ENCODE data around the gene DHCR7.
A peak's percentile ranks its signal among the peaks of the same experiment; 100 is the strongest.

Gene DHCR7

GRCh38 chr11:71456294-71456693 lies 8.1 kb upstream of the DHCR7 start:
- no peak for DNase-seq

DNA sequence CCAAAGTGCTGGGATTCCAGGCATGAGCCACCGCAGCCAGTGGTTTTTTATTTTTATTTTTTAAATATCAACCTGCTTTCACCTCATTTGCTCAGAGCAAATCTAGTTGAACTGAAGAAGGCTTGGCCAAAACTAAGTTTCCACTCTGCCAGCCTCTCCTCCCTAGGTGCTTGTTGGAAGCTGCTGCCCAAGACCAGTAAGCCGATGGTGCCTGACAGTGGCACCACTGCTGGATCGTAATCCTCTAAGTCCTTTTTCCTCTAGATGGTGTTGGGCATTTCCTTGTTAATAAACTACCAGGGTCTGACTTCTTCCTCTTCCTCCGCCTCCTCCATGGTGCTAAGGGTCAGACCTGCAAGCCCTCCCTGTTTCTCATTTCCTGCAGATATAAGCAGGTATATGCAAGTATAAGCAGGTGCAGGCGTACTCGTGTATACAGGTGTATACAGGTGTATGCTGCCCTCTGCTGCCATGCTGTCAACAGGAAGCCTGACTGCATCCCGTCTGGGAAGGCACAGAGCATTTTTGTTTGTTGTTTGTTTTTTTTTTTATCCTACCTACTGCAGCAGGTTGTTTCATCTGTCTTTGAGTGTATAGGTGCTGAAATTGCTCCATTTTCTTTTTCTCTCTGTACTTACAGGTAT lies 6.4 kb upstream of the DHCR7 start:
- no peak for DNase-seq

DNA sequence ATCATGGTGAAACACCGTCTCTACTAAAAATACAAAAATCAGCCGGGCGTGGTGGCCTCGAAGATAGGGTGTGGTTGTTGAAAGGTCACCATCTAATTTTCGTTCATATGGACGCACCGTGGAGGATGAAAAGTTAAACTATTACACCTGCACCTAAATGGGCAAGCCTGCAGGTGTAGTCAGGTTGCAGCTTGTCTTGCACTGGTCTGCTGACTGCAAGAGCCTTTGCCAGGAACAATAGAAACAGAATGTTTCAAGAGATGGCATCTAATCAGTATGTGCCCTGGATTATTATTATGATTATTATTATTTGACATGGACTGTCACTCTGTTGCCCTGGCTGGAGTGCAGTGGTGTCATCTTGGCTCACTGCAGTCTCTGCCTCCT lies 5.7 kb upstream of the DHCR7 start:
- no peak for DNase-seq

DNA sequence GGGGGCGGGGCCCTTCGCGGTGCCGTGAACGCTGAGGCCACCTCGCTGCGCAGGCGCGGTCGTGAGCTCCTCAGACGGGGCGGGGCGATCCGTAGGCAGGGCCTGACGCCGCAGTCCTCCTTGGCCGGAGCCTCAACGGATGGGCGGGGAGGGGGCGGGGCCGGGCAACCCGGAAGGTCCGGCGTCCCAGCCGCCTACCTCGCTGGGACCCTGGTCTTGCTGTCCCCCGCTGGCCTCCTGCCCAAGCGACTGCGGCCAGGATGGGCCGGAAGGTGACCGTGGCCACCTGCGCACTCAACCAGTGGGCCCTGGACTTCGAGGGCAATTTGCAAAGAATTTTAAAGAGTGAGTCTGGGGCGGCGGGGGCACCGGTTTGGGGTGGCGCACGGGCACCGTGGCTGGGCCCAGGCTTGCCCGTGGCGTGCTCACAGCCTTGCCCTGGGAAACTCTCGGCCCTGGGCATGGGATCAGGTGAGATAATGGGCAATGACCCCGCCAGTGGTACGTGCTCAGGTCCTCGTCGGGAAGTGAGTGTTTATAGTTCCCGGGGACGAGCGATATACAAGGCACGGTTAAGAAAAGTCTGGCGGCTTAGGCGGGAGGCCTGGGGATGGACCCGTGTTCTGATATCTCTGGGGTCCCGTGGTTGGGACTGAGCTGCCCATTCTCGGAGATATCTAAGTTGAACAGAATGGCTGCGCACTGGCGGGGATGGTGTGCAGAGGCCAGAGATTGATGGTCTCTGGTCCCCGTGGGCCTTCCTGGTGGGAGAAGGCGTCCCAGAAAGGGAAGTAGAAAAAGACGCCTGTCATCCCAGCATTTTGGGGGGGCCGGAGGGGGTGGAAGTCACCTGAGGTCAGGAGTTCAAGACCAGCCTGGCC lies 5.1 kb upstream of the DHCR7 start, which contains the start of gene NADSYN1:
Gene NADSYN1 (plus strand): TSS at position 167 of the 881 bp plus-strand sequence. CDS start 94 bp downstream, at position 261.
- DNase-seq, result peak; percentile 96

DNA sequence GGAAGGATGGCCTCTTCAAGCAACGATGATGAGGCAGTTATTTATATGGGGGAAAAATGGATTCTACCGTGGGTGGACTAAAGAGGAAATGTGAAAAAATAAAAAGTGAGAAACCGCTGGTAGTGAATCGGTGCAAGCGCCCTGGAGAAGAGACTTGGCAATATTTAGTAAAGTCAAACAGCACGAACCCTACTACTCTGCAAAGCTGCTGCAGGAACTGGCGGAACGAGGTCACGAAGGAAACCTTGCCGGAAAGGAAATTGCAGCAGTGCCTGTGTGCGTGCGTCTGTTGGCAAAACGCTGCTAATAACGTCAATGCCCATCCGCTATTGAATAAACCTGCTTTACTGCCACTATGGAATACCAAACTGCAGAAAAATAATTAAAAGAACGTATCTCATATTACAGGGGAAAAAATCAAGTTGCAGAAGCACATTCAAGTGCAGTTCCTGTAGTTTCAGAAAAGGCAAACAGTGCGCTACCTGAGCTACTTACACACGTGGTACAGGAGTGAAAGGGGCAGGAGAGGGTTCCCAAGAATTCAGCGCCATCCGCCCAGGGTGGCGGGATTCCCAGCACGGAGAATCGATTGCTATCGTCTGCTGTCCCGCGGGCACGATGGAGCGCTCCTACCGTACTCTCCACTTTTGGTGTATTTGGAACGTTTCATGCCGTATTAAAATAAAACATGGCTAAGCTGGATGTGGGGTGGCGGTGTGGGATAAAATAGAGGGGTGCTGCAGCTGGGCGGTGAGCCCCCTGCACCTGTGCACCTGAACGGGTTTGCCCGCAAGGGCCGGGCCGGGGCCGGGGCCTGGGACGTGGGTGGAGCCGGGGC lies 4.2 kb upstream of the DHCR7 start:
- peak; percentile 55 for DNase-seq

GRCh38 chr11:71451596-71452198 lies 3.5 kb upstream of the DHCR7 start:
- peak; percentile 33 for DNase-seq

DNA sequence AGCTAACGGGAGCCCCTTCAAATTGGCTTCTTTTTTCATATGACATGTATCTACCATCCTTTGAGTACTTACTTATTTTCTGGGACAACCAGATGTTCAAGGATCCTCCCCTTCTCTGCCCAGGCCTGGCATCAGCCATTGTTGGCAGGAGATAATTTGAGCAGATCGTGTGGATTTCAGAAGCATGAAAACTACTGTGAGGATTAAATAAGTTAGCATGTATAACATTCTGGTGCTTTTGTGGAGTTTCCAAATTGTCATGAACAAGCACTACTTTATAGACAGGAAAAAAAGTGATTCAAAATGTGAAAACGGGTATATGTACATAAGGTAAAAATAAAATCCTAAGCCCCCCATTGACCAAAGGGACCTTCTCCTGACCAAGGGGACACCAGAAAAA lies 2.7 kb upstream of the DHCR7 start:
- no peak for DNase-seq

DNA sequence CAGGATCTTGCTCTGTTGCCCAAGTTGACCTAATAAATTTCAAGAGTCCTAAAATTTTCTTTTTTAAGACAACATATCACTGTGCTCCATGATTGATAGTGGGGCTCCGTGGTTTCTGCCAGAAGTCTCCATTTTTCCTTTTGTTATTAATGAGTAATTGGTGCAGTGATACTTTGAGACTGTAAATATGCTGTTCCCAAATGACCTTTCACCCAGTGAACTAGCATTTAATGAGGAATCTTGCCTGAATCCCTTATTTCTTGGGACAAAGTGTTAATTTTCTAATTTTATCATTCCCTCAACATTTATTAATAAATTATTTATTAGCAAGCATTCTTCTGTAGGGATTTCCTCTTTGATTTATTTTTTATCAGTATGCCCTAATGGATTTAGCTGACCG lies 2.3 kb upstream of the DHCR7 start:
- DNase-seq, result no peak

GRCh38 chr11:71449596-71449995 lies 1.4 kb upstream of the DHCR7 start:
- no peak for DNase-seq

- peak; percentile 56 for DNase-seq
These were observed 369 bp downstream of the DHCR7 start for GRCh38 chr11:71447791-71448256.

- no peak for DNase-seq
These were observed 1.1 kb downstream of the DHCR7 start for GRCh38 chr11:71446942-71447688.

DNA sequence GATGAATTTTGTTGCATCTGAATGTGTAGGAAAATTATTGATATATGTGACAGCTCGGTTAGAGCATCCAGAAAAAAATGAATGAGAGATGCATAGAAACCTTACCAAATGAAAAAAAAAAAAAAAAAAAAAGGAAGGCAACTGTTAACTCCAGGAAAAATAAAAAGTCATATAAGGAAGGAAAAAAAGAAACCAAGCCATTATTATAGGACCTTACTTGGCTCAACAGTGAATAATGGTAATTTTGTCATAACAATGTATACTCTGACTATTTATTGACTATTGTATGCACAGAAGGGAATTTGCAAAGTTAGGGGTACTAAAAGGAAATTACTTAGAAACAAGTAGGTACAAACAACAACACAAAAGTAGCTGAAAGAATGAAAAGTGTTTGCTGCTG lies 2.0 kb downstream of the DHCR7 start:
- no peak for DNase-seq

GRCh38 chr11:71444811-71445210 lies 3.4 kb downstream of the DHCR7 start:
- DNase-seq, result no peak

DNA sequence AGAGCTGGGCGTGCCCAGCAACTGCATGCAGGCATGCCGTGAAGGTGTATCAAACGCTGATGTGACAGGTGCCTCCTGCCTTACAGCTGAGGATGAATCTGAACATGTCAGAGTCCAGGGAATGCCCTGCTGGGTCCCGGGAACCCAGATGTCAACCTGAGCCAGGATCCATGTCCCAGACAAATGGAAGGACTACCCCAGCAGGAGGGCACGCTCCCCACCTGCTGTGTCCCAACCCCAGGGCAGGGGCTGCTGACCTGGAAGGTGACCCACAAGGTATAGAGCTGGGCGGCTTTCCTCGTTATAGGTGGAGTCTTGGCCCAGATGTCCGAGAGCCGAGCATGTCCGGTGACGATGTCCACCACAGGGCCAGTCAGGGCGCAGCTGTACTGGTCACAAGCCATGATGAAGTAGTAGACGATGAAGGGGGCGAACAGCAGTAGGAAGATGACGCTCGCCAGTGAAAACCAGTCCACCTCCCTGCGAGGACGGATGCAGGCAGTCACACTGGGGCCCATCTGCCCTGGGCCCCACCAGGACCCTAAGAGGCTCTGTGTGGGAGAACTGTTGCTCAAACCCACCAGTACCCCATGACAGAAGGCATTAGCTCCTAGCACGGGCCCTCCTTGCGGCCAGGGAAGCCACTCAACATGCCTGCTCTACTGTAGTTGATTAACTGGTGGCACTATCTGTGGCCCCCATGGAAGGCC lies 4.3 kb downstream of the DHCR7 start:
- no peak for DNase-seq

GRCh38 chr11:71442880-71443279 lies 5.3 kb downstream of the DHCR7 start:
- DNase-seq, result no peak

DNA sequence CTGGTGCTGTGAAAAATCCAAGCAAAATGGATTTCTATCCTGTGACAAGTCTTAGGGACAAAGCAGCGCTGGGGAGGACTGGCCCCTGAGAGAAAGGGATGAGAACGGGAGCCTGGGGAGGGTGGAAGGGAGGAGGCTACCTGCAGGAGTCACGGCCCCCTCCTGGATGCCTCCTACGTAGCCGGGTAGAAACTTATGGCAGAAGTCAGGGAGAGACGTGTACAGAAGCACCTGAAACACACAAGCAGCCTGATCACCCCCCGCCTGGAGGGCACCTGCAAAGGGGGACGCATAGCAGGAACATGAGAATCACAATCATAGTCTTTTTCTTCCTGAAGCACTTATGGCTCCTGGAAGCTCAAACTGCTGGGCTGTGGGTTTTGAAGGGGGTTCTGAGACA lies 6.1 kb downstream of the DHCR7 start:
- no peak for DNase-seq

GRCh38 chr11:71441251-71441650 lies 6.9 kb downstream of the DHCR7 start:
- no peak for DNase-seq

DNA sequence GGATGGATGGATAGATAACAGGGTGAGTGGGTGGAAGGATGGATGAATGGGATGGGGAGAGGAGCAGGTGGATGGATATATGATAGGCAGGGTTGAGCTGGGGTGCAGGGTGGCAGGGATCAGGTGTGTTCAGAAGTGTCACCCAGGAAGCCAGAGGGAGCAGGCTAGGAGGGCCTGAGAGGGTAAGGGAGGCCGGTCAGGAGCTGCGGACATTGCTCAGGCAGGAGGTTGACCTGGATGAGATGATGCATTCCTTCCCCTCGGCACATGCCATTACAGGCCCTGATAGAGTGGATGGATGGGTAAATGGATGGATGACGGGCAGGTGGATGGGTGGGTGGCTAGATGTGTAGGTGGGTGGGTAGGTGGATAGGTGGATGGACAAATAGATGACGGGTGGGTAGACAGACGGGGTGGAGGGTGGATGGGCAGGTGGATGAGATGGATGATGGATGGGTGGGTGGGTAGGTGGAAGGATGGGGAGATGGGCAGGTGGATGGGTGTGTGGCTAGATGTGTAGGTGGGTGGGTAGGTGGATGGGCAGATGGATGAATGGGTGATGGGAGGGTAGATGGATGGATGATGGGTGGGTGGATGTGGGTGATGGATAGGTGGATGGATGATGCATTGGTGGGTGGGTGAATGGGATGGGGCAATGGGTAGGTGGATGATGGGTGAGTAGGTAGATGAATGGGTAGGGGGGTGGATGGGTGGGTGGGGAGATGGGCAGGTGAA lies 8.0 kb downstream of the DHCR7 start:
- no peak for DNase-seq

GRCh38 chr11:71438650-71439049 lies 9.5 kb downstream of the DHCR7 start:
- DNase-seq, result no peak

DNA sequence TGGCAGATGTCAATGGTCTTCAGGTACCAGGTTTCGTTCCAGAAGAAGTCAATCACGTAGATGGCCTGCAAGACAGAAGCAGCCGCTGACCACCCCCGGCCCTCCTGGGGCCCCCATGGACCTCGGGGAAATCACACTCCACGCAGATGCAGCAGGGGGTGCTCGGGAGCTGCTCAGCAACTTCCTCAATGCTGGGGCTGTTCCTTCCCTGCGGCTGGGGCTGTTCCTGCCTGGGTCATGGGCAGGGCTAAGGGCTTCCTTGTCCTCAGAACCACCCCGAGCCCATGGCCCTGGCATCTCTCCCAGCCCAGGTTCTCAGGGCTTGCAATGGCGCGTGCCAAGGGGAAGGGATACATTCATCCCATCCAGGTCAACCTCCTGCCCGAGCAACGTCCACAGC lies 10.3 kb downstream of the DHCR7 start:
- DNase-seq, result no peak

GRCh38 chr11:71437399-71437798 lies 10.8 kb downstream of the DHCR7 start:
- no peak for DNase-seq
